Breast epithelium (tissue), 3 donors: Measurements from ENCODE around the gene SLC17A5.

Source experiments
- POLR2A ChIP-seq: fragments of 450-650 bp; IDR thresholded peaks from one replicate; pipeline ENCODE4 v1.6.1; 2016; ENCODE audit warnings: antibody characterized with exemption, mild to moderate bottlenecking, moderate library complexity
- POLR2AphosphoS5 ChIP-seq, 3 donors: sonication (generic); formaldehyde crosslinking; IDR thresholded peaks; one replicate each; pipeline ENCODE4 v1.6.1; 2017; ENCODE audit warnings: antibody characterized with exemption in 3 of 3
- TF ChIP-seq, protein P1 (sequence below), 3 donors: fragments of 450-650 bp; IDR thresholded peaks; one replicate each; pipeline ENCODE4 v1.5.1; 2016 to 2017; ENCODE audit warnings: antibody characterized with exemption in 3 of 3, mild to moderate bottlenecking in 3 of 3, moderate library complexity in 3 of 3

DNA sequence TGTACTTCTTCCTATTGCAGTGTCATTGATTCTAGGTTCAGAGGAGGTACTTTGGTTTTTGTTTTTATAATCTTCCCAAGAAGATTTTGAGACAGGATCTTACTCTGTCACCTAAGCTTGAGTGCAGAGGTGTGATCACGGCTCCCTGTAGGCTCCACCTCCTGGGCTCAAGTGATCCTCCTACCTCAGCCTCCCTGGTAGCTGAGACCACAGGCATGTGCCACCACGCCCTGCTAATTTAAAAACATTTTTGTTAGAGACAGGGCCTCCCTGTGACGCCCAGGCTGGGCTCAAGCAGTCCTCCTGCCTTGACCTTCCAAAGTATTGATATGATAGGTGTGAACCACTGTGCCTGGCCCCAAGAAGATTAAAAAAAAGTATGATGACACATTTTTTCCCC lies 3.4 kb upstream of the SLC17A5 start:
- TF ChIP-seq, protein P1, sequence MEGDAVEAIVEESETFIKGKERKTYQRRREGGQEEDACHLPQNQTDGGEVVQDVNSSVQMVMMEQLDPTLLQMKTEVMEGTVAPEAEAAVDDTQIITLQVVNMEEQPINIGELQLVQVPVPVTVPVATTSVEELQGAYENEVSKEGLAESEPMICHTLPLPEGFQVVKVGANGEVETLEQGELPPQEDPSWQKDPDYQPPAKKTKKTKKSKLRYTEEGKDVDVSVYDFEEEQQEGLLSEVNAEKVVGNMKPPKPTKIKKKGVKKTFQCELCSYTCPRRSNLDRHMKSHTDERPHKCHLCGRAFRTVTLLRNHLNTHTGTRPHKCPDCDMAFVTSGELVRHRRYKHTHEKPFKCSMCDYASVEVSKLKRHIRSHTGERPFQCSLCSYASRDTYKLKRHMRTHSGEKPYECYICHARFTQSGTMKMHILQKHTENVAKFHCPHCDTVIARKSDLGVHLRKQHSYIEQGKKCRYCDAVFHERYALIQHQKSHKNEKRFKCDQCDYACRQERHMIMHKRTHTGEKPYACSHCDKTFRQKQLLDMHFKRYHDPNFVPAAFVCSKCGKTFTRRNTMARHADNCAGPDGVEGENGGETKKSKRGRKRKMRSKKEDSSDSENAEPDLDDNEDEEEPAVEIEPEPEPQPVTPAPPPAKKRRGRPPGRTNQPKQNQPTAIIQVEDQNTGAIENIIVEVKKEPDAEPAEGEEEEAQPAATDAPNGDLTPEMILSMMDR (IDR thresholded peaks at IDR 0.05), result no peak
- no peak for TF ChIP-seq POLR2AphosphoS5 (IDR thresholded peaks at IDR 0.05)
- no peak for TF ChIP-seq POLR2A
